HepG2 (cell line): ENCODE measurements around the gene HERPUD2. TPM values are rescaled to one million over a fixed set of nuclear protein-coding genes. Genes with fewer than 3 reads are reported as not detected.

Source experiments
- ATAD3A ChIP-seq: sonication (generic); formaldehyde crosslinking; IDR thresholded peaks from 2 replicates; pipeline ENCODE4 v1.4.0; 2020; ENCODE audit warnings: missing genetic modification reagents
- CEBPB ChIP-seq: IDR thresholded peaks from 2 replicates; pipeline ENCODE4 v1.6.1; 2011; ENCODE audit warnings: low read depth, low read length, improper control_type of control experiment, borderline replicate concordance
- FOXK2 ChIP-seq: fragments of 450-650 bp; IDR thresholded peaks from 2 replicates; pipeline ENCODE4 v1.6.1; 2016
- GTF2F1 ChIP-seq: fragments of 150-350 bp; IDR thresholded peaks from 2 replicates; pipeline ENCODE4 v1.6.1; 2014; ENCODE audit warnings: low read length
- HMG20A ChIP-seq: IDR thresholded peaks from 2 replicates; pipeline ENCODE4 v1.6.1; 2016; ENCODE audit warnings: borderline replicate concordance
- ISX ChIP-seq: sonication (generic); formaldehyde crosslinking; conservative IDR thresholded peaks from 2 replicates; pipeline ENCODE4 v1.5.0; 2020; ENCODE audit warnings: missing genetic modification reagents
- KAT8 ChIP-seq: IDR thresholded peaks from 2 replicates; pipeline ENCODE4 v1.6.1; 2016; ENCODE audit warnings: missing genetic modification reagents, missing compliant biosample characterization
- MEF2D ChIP-seq: sonication (generic); formaldehyde crosslinking; IDR thresholded peaks from 2 replicates; pipeline ENCODE4 v1.5.1; 2020; ENCODE audit warnings: mild to moderate bottlenecking, missing genetic modification reagents
- NAIF1 ChIP-seq: sonication (generic); formaldehyde crosslinking; IDR thresholded peaks from 2 replicates; pipeline ENCODE4 v1.5.0; 2020; ENCODE audit warnings: mild to moderate bottlenecking, missing genetic modification reagents, borderline replicate concordance
- PCBP2 ChIP-seq: fragments of 200-400 bp; formaldehyde crosslinking; optimal IDR thresholded peaks from 2 replicates; pipeline ENCODE3; 2018; ENCODE audit warnings: low read length, low read depth; ENCODE audit not compliant: poor library complexity, severe bottlenecking
- RBAK ChIP-seq: sonication (generic); formaldehyde crosslinking; IDR thresholded peaks from 2 replicates; pipeline ENCODE4 v1.5.1; 2020; ENCODE audit warnings: mild to moderate bottlenecking, missing genetic modification reagents
- REPIN1 ChIP-seq: sonication (generic); formaldehyde crosslinking; IDR thresholded peaks from 2 replicates; pipeline ENCODE4 v1.8.0; 2022; ENCODE audit warnings: missing genetic modification reagents, low read depth, mild to moderate bottlenecking, borderline replicate concordance
- RNF2 ChIP-seq: fragments of 450-650 bp; conservative IDR thresholded peaks from 2 replicates; pipeline ENCODE4 v1.6.1; 2016; ENCODE audit warnings: low read depth
- SAP130 ChIP-seq: IDR thresholded peaks from 2 replicates; pipeline ENCODE4 v1.6.1; 2016; ENCODE audit warnings: low read depth
- SETDB1 ChIP-seq: sonication (generic); formaldehyde crosslinking; IDR thresholded peaks from 2 replicates; pipeline ENCODE4 v1.5.1; 2020; ENCODE audit warnings: missing genetic modification reagents, mild to moderate bottlenecking, borderline replicate concordance
- SIN3A ChIP-seq: IDR thresholded peaks from 2 replicates; pipeline ENCODE4 v1.6.1; 2011; ENCODE audit warnings: low read depth, mild to moderate bottlenecking, control low read depth, low read length, borderline replicate concordance
- SP1 ChIP-seq, 2 experiments: fragments of 450-650 bp in 1 of 2; sonication (generic) in 1 of 2; formaldehyde crosslinking in 1 of 2; IDR thresholded peaks; 2 replicates each; pipeline versions ENCODE4 v1.4.0 to v1.6.1; 2016 to 2020; ENCODE audit warnings: missing genetic modification reagents in 1 of 2
- TRIM24 ChIP-seq: sonication (generic); formaldehyde crosslinking; IDR thresholded peaks from 2 replicates; pipeline ENCODE4 v1.8.0; 2022; ENCODE audit warnings: mild to moderate bottlenecking, missing genetic modification reagents
- YEATS2 ChIP-seq: sonication (generic); formaldehyde crosslinking; IDR thresholded peaks from 2 replicates; pipeline ENCODE4 v1.4.0; 2020; ENCODE audit warnings: missing genetic modification reagents, borderline replicate concordance
- ZNF383 ChIP-seq: sonication (generic); formaldehyde crosslinking; IDR thresholded peaks from 2 replicates; pipeline ENCODE4 v1.4.0; 2020; ENCODE audit warnings: missing genetic modification reagents, mild to moderate bottlenecking, borderline replicate concordance
- ZNF589 ChIP-seq: sonication (generic); formaldehyde crosslinking; conservative IDR thresholded peaks from 2 replicates; pipeline ENCODE4 v1.8.0; 2022; ENCODE audit warnings: mild to moderate bottlenecking, moderate library complexity, missing genetic modification reagents
- ZNF614 ChIP-seq: IDR thresholded peaks from 2 replicates; pipeline ENCODE4 v1.6.1; 2018; ENCODE audit warnings: missing biosample characterization, missing genetic modification reagents, inconsistent platforms, borderline replicate concordance
- ZNF839 ChIP-seq: sonication (generic); formaldehyde crosslinking; IDR thresholded peaks from 2 replicates; pipeline ENCODE4 v1.4.0; 2020; ENCODE audit warnings: missing genetic modification reagents, mild to moderate bottlenecking, borderline replicate concordance
- polyA plus RNA-seq, 8 experiments: library from polyadenylated mRNA; depleted of rRNA in 3 of 8; stranded (reverse) in 7 of 8; unstranded in 1 of 8; fragments of >200 nt; fragmentation: Illumina TruSeq in 4 of 8; extraction: Trizol in 4 of 8; gene quantifications; 2 replicates each; pipeline versions ENCODE4 v1.2.1 to v1.2.3, GENCODE V29; 2011 to 2016; ENCODE audit warnings: low read depth in 4 of 8, missing spikeins in 1 of 8, mixed read lengths in 1 of 8; ENCODE audit not compliant: insufficient read depth in 1 of 8
- total RNA-seq, 5 experiments: library from RNA; depleted of rRNA; stranded (reverse); fragments of >200 nt; fragmentation: Illumina TruSeq; extraction: Trizol; gene quantifications; 2 replicates each; pipeline ENCODE4 v1.2.3, GENCODE V29; 2016; ENCODE audit warnings: low read depth in 1 of 5
- TF ChIP-seq, protein P1 (sequence below): sonication (generic); formaldehyde crosslinking; IDR thresholded peaks from 2 replicates; pipeline ENCODE4 v1.5.1; 2020; ENCODE audit warnings: missing genetic modification reagents, mild to moderate bottlenecking, borderline replicate concordance
- TF ChIP-seq, protein P2 (sequence below): sonication (generic); formaldehyde crosslinking; IDR thresholded peaks from 2 replicates; pipeline ENCODE4 v1.4.0; 2020; ENCODE audit warnings: missing genetic modification reagents
- TF ChIP-seq, protein P3 (sequence below): sonication (generic); formaldehyde crosslinking; IDR thresholded peaks from 2 replicates; pipeline ENCODE4 v1.5.0; 2020; ENCODE audit warnings: mild to moderate bottlenecking, missing genetic modification reagents

HERPUD2 gene
- total and polyA plus RNA-seq, 2 of the 13 experiments (the other 11 are each of a cell fraction or from before 2014, with no cell fraction given), result 10.7 to 38.6 TPM

DNA sequence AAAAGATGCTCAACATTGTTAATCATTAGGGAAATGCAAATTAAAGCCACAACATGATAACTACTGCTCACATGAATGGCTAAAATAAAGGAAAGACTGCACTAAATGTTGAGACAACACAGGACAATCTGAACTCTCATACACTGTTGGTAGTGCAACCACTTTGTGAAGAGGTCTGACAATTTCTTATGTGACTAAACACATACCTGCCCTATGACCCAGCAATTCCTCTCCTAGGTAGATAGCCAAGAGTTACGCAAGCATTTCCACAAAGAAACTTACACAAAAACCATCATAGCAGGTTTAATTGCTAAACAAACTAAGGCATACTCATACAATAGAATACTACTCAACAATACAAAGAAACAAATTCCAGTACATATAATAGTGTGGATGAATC, 41.8 kb upstream of the HERPUD2 start (continued):
- TF ChIP-seq ATAD3A (no peak), RNF2 (no peak), GTF2F1 (no peak), FOXK2 (no peak), SP1 (IDR thresholded peaks at IDR 0.05) (no peak), SP1 (CRISPR knock-in tag; IDR thresholded peaks at IDR 0.05) (no peak), SIN3A (no peak), ZNF839 (no peak), SAP130 (CRISPR knock-in tag) (peak; percentile 65), REPIN1 (CRISPR knock-in tag) (no peak), HMG20A (CRISPR knock-in tag) (peak; percentile 77), CEBPB (peak; percentile 97), ISX (CRISPR knock-in tag) (no peak), RBAK (CRISPR knock-in tag) (no peak), MEF2D (CRISPR knock-in tag) (no peak), TRIM24 (CRISPR knock-in tag) (0 out of 2 replicates have a peak, but pooled peaks have one; percentile 37), KAT8 (peak; percentile 28; the same call in 1 of the 2 replicates), ZNF614 (CRISPR knock-in tag) (0 out of 2 replicates have a peak, but pooled peaks have one; percentile 31), PCBP2 (no peak), ZNF589 (CRISPR knock-in tag) (0 out of 2 replicates have a peak, but pooled peaks have one; percentile 40), SETDB1 (no peak), YEATS2 (CRISPR knock-in tag) (peak; percentile 40; the same call in 1 of the 2 replicates), ZNF383 (CRISPR knock-in tag) (no peak), NAIF1 (CRISPR knock-in tag) (peak; percentile 61; the same call in 1 of the 2 replicates)
- TF ChIP-seq, protein P1, sequence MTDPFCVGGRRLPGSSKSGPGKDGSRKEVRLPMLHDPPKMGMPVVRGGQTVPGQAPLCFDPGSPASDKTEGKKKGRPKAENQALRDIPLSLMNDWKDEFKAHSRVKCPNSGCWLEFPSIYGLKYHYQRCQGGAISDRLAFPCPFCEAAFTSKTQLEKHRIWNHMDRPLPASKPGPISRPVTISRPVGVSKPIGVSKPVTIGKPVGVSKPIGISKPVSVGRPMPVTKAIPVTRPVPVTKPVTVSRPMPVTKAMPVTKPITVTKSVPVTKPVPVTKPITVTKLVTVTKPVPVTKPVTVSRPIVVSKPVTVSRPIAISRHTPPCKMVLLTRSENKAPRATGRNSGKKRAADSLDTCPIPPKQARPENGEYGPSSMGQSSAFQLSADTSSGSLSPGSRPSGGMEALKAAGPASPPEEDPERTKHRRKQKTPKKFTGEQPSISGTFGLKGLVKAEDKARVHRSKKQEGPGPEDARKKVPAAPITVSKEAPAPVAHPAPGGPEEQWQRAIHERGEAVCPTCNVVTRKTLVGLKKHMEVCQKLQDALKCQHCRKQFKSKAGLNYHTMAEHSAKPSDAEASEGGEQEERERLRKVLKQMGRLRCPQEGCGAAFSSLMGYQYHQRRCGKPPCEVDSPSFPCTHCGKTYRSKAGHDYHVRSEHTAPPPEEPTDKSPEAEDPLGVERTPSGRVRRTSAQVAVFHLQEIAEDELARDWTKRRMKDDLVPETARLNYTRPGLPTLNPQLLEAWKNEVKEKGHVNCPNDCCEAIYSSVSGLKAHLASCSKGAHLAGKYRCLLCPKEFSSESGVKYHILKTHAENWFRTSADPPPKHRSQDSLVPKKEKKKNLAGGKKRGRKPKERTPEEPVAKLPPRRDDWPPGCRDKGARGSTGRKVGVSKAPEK (CRISPR knock-in tag), result no peak
- TF ChIP-seq, protein P2, sequence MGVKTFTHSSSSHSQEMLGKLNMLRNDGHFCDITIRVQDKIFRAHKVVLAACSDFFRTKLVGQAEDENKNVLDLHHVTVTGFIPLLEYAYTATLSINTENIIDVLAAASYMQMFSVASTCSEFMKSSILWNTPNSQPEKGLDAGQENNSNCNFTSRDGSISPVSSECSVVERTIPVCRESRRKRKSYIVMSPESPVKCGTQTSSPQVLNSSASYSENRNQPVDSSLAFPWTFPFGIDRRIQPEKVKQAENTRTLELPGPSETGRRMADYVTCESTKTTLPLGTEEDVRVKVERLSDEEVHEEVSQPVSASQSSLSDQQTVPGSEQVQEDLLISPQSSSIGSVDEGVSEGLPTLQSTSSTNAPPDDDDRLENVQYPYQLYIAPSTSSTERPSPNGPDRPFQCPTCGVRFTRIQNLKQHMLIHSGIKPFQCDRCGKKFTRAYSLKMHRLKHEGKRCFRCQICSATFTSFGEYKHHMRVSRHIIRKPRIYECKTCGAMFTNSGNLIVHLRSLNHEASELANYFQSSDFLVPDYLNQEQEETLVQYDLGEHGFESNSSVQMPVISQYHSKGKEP (CRISPR knock-in tag), result no peak
- TF ChIP-seq, protein P3, sequence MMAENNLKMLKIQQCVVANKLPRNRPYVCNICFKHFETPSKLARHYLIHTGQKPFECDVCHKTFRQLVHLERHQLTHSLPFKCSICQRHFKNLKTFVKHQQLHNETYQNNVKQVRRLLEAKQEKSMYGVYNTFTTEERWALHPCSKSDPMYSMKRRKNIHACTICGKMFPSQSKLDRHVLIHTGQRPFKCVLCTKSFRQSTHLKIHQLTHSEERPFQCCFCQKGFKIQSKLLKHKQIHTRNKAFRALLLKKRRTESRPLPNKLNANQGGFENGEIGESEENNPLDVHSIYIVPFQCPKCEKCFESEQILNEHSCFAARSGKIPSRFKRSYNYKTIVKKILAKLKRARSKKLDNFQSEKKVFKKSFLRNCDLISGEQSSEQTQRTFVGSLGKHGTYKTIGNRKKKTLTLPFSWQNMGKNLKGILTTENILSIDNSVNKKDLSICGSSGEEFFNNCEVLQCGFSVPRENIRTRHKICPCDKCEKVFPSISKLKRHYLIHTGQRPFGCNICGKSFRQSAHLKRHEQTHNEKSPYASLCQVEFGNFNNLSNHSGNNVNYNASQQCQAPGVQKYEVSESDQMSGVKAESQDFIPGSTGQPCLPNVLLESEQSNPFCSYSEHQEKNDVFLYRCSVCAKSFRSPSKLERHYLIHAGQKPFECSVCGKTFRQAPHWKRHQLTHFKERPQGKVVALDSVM (CRISPR knock-in tag), result no peak
